ENCODE results near the gene JAK2. TPM values are rescaled to one million over a fixed set of nuclear protein-coding genes. Genes with fewer than 3 reads are reported as not detected.

JAK2 gene
- polyA plus RNA-seq, 1 donor (not counting 4 experiments of a cell fraction or from before 2014, with no cell fraction given) = 5.4 TPM

DNA sequence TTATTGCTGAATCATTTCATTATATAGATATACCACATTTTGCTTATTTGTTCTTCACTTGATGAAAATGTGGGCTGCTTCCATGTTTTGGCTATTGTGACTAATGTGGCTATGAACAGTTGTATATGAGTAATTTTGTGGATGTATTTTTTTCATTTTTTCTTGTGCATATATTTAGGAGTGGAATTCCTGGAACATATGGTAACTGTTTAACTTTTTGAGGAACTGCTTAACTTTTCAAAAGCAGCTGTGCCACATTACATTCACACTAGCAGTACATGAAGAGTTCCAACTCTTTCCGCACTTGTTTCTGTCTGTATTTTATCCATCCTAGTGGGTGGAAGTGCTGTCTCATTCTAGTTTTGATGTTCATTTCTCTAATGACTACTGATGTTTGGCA is 67.8 kb downstream of the JAK2 start:
- no peak overlapping the region for H3K4me3 ChIP-seq (ENCODE audit: control insufficient read depth in 2 of 3, extremely low read depth in 1 of 3, insufficient read depth in 2 of 3, low read depth in 1 of 3, low read length in 3 of 3)
- H3K9ac ChIP-seq (ENCODE audit: control insufficient read depth, extremely low read depth, insufficient read depth, low read length) = no peak overlapping the region
- no peaks in the 10 kb centered on the region for H3K9me1 ChIP-seq (ENCODE audit: control insufficient read depth, extremely low read depth, insufficient read depth, low read length)
- no peak overlapping the region for H3K4me2 ChIP-seq (ENCODE audit: control insufficient read depth, extremely low read depth, insufficient read depth, low read depth, low read length)
- no peak overlapping the region for H3K27ac ChIP-seq (ENCODE audit: control insufficient read depth, insufficient read depth, low read length)
- no peaks in the 10 kb centered on the region for H3K79me2 ChIP-seq (ENCODE audit: control insufficient read depth, insufficient read depth, low read length)
- no peak overlapping the region for H2AFZ ChIP-seq (ENCODE audit: control insufficient read depth, low read length)
- FAIRE-seq (peak; percentile 36), DNase-seq (ENCODE audit: low read depth, low spot score) (no peak)
- no peaks in the 10 kb centered on the region for H3K4me1 ChIP-seq (ENCODE audit: control insufficient read depth, extremely low read depth, insufficient read depth, low read length)
- no peaks in the 10 kb centered on the region for H3K36me3 ChIP-seq (ENCODE audit: control insufficient read depth in 2 of 2, extremely low read depth in 1 of 2, insufficient read depth in 2 of 2, low read length in 2 of 2)
- TF ChIP-seq EZH2 (IDR thresholded peaks at IDR 0.05; ENCODE audit: low read length) = no peak
- TF ChIP-seq, protein P1, sequence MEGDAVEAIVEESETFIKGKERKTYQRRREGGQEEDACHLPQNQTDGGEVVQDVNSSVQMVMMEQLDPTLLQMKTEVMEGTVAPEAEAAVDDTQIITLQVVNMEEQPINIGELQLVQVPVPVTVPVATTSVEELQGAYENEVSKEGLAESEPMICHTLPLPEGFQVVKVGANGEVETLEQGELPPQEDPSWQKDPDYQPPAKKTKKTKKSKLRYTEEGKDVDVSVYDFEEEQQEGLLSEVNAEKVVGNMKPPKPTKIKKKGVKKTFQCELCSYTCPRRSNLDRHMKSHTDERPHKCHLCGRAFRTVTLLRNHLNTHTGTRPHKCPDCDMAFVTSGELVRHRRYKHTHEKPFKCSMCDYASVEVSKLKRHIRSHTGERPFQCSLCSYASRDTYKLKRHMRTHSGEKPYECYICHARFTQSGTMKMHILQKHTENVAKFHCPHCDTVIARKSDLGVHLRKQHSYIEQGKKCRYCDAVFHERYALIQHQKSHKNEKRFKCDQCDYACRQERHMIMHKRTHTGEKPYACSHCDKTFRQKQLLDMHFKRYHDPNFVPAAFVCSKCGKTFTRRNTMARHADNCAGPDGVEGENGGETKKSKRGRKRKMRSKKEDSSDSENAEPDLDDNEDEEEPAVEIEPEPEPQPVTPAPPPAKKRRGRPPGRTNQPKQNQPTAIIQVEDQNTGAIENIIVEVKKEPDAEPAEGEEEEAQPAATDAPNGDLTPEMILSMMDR (optimal IDR thresholded peaks at IDR 0.05 in 1 of 3, IDR thresholded peaks at IDR 0.05 in 1 of 3, conservative IDR thresholded peaks at IDR 0.05 in 1 of 3; ENCODE audit: extremely low read depth in 1 of 3, insufficient read depth in 2 of 3, low read length in 3 of 3) = no peak
- dilution Hi-C loops (cut with MboI; ENCODE audit: extremely low pct_ligation_motif_present, low sequenced_read_pairs) = no loop called here
- H4K20me1 ChIP-seq (ENCODE audit: control insufficient read depth, extremely low read depth, insufficient read depth, low read length) = no peaks in the 10 kb centered on the region
- no peaks in the 10 kb centered on the region for H3K27me3 ChIP-seq (ENCODE audit: control insufficient read depth, extremely low read depth, insufficient read depth, low read length)
- no peaks in the 10 kb centered on the region for H3K9me3 ChIP-seq (ENCODE audit: control insufficient read depth, low read depth, low read length)

DNA sequence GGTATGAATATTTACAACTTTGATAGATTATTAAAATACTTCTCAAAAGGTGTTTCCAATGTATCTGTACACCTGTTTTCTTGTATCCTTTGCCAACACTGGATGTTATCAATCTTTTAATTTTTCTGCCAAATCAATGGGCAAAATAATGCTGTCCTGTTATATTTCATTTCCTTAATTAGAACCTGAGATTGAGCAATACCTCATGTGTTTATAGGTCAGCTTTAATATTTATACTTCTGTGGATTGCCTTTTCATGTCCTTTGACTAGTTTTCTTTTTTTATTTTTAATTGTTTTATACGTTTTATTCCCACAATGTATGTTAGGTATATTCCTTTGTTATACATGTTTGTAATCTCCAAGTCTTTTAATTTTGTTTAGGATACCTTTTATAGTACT is 77.6 kb downstream of the JAK2 start:
- no peak for TF ChIP-seq EZH2 (IDR thresholded peaks at IDR 0.05; ENCODE audit: low read length)
- TF ChIP-seq, protein P1 (optimal IDR thresholded peaks at IDR 0.05 in 1 of 3, IDR thresholded peaks at IDR 0.05 in 1 of 3, conservative IDR thresholded peaks at IDR 0.05 in 1 of 3; ENCODE audit: extremely low read depth in 1 of 3, insufficient read depth in 2 of 3, low read length in 3 of 3) = no peak
- no peak overlapping the region for H3K4me2 ChIP-seq (ENCODE audit: control insufficient read depth, extremely low read depth, insufficient read depth, low read depth, low read length)
- no peak overlapping the region for H2AFZ ChIP-seq (ENCODE audit: control insufficient read depth, low read length)
- H3K36me3 ChIP-seq (ENCODE audit: control insufficient read depth in 2 of 2, extremely low read depth in 1 of 2, insufficient read depth in 2 of 2, low read length in 2 of 2) = no peaks in the 10 kb centered on the region
- H3K27ac ChIP-seq (ENCODE audit: control insufficient read depth, insufficient read depth, low read length) = no peak overlapping the region
- no peak overlapping the region for H3K4me3 ChIP-seq (ENCODE audit: control insufficient read depth in 2 of 3, extremely low read depth in 1 of 3, insufficient read depth in 2 of 3, low read depth in 1 of 3, low read length in 3 of 3)
- H3K9me3 ChIP-seq (ENCODE audit: control insufficient read depth, low read depth, low read length) = no peaks in the 10 kb centered on the region
- FAIRE-seq (no peak), DNase-seq (ENCODE audit: low read depth, low spot score) (no peak)
- H3K27me3 ChIP-seq (ENCODE audit: control insufficient read depth, extremely low read depth, insufficient read depth, low read length) = no peaks in the 10 kb centered on the region
- H4K20me1 ChIP-seq (ENCODE audit: control insufficient read depth, extremely low read depth, insufficient read depth, low read length) = no peaks in the 10 kb centered on the region
- no peaks in the 10 kb centered on the region for H3K9me1 ChIP-seq (ENCODE audit: control insufficient read depth, extremely low read depth, insufficient read depth, low read length)
- dilution Hi-C loops (cut with MboI; ENCODE audit: extremely low pct_ligation_motif_present, low sequenced_read_pairs) = no loop called here
- no peaks in the 10 kb centered on the region for H3K79me2 ChIP-seq (ENCODE audit: control insufficient read depth, insufficient read depth, low read length)
- no peaks in the 10 kb centered on the region for H3K4me1 ChIP-seq (ENCODE audit: control insufficient read depth, extremely low read depth, insufficient read depth, low read length)
- H3K9ac ChIP-seq (ENCODE audit: control insufficient read depth, extremely low read depth, insufficient read depth, low read length) = no peak overlapping the region

Data from keratinocyte (primary cell).